Right ventricle myocardium superior (tissue), 1 donor: Measurements from ENCODE around the gene DVL2. TPM values are rescaled to one million over a fixed set of nuclear protein-coding genes. Genes with fewer than 3 reads are reported as not detected.

Experiments used
- ATAC-seq: fragments of 200-7000 bp; cut with Tn5 transposase; one replicate; pipeline ENCODE4 v1.9.1; 2020; ENCODE audit warnings: mild to moderate bottlenecking; ENCODE audit not compliant: poor library complexity
- DNase-seq: peaks from one replicate; pipeline ENCODE4 v3.0.0-alpha.2; 2020
- intact Hi-C: fragments of 100-400 bp; cut with DNase I; formaldehyde crosslinking; loops from one replicate; pipeline ENCODE4 v1.11.2; 2022
- total RNA-seq: library from RNA; stranded (reverse); fragmentation: NEBNext Ultra II Directional; extraction: Animal tissue kit (Norgen Biotek cat#: 25700); gene quantifications from one replicate; pipeline ENCODE4 v1.2.1, GENCODE V29; 2021
- donor health status: DM: no; HTN: yes; CAD: no; lungs with severe emphysema.

Gene DVL2
- total RNA-seq, 1 donor from 2014 or later = 20.4 TPM

DNA sequence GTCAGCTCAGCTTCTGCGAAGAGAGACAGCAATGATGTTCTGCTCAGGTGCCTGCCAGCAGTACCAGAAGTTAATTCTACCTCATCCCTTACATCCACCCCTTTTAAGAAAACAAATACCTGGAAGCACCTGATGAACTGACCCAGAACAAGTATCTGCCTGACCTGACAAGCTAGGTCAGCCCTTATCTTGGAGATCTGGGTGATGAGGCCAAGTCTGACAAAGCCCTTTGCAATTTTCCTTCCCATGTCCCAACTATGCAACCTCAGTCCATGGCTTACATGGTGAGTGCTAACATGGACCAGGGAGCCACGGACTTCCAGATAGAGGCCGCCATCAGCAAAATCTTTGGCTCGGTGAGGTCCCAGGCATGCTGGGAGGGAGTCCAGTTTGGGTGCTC is 10.9 kb downstream of the DVL2 start:
- intact Hi-C loops = no loop called here
- no peak for ATAC-seq
- no peak for DNase-seq

DNA sequence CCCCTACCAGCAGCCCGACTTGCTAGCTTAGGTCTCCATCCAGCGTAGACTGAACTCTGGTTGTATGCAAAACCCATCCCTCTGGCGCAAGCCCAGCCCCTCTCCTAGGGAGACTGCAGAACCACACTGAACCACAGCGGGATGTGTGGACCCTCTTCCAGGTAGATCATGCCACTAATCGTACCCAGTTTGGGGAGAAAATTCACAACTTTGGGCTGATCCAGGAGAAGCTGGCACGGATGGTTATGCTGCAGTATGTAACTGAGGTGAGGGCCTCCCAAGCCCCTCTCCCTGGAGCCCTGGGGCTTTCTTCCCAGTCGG is 11.4 kb downstream of the DVL2 start:
- ATAC-seq (no peak), DNase-seq (peak; percentile 30)
- intact Hi-C loops = no loop called here

DNA sequence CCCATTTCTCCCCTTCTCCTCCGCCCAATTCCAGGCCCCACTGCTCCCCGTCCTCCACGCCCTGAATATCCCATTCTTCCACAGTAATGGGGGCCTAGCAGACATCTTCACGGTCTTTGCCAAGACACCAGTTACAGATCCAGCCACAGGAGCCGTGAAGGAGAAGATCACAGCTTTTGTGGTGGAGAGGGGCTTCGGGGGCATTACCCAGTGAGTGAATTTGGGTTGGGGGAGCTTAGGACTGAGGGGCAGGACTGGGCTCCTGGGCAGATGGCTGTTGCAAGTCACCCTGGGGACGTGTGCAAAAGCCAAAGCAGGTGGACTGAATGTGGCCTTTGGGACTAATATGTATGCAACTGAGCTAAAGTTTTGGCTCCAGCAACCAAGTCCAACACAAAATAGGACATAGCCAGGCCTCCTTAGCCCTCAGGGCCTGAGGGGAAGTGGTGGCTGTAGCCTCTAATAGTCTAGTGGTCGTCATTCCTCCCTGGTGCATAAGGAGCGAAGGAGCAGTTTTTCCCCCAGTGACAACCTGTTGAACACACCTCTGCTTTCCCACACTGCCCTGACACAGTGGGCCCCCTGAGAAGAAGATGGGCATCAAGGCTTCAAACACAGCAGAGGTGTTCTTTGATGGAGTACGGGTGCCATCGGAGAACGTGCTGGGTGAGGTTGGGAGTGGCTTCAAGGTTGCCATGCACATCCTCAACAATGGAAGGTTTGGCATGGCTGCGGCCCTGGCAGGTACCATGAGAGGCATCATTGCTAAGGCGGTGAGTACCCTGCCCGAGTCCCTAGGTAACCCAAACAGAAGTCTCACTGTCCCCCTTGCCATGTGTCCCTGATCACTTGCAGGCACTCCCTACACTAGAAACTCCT is 12.0 kb downstream of the DVL2 start:
- DNase-seq = peak; percentile 38

DNA sequence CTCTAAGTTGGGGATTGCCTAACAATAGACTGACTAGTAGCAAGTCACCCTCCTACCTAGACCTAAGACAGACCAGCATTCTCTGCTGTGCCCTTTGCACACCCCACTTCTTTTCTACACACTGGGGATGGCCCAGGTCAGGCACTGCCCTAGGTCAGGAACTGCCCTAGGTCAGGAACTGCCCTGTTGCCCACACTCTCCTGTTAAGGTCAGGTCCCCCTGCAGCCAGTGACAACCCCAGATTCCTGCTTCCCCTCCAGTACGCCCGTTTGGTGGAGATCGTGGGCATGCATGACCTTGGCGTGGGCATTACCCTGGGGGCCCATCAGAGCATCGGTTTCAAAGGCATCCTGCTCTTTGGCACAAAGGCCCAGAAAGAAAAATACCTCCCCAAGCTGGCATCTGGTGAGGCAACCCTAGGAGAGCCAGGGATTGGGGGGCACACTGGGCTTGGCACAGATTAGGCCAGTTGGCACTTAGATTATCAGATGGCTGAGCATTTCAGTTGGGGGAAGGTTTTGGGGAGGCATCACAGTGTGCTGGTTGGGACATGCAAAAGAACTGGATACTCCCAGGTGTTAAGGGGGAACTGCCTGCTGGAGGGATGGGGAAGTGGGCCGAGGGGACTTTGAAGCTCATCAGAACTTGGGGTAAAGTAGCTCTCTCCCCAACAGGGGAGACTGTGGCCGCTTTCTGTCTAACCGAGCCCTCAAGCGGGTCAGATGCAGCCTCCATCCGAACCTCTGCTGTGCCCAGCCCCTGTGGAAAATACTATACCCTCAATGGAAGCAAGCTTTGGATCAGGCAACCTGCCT is 12.8 kb downstream of the DVL2 start:
- DNase-seq (peak; percentile 29), ATAC-seq (no peak)
- intact Hi-C loops = no loop called here

More for the DNA sequence above, 12.0 kb downstream of the DVL2 start:
- intact Hi-C loops = no loop called here
- no peak for ATAC-seq

DNA sequence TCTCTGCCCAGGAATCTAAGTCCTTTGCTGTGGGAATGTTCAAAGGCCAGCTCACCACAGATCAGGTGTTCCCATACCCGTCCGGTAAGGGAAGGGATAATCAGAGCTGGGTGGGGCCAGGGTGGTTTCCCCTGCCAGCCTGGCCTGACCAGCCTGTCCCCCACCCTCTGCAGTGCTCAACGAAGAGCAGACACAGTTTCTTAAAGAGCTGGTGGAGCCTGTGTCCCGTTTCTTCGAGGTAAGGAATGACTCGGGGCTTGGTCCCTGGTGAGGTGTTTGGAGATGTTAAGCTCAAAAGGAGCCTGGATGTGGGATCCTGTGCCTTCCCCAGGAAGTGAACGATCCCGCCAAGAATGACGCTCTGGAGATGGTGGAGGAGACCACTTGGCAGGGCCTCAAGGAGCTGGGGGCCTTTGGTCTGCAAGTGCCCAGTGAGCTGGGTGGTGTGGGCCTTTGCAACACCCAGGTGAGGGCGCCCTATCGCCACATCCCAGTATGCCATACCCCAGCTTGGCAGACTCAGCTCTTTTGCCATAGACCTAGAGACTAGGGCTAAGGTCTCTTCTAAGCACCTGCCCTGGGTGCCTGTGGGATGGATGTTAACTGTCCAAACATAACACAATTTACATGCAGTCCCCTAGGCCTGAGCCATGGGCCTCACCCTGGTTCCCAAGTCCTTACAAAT is 13.6 kb downstream of the DVL2 start:
- ATAC-seq (peak; percentile 5), DNase-seq (peak; percentile 60)
- intact Hi-C loops = no loop called here

DNA sequence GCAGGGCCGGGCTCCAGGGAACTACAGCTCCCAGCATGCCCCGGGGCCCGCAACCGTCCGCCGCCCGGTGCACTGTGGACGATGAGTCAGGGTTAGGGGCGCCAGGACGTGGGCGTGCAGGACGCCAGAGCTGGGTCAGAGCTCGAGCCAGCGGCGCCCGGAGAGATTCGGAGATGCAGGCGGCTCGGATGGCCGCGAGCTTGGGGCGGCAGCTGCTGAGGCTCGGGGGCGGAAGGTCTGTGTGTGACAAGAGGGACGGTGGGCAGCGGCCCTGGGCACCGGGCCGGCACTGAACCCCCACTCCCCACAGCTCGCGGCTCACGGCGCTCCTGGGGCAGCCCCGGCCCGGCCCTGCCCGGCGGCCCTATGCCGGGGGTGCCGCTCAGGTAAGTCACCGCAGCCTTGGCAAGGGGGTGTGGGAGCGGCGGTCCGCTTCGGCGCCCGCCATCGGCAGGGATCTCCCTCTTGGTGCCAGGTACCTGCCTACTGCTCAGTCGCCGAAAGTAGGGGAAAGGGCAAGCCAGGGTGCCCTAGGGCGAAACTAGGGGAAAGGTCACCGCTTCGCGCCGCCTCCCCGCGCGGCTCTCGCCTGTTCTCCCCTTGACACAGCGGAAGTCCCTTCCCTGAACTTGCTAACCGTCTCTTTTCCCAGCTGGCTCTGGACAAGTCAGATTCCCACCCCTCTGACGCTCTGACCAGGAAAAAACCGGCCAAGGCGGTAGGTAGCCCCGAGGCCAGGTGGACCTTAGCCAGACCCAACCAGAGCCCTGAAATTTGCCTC is 14.3 kb downstream of the DVL2 start, which contains the start of the genes ACADVL and DLG4:
ACADVL (plus strand) TSS at position 127 of the 781 bp plus-strand sequence; CDS start at position 174, 47 bp downstream.
DLG4 (minus strand) TSS at position 25 of the 781 bp plus-strand sequence.
- DNase-seq = peak; percentile 97
- peak; percentile 85 for ATAC-seq
- intact Hi-C loops = no loop called here

DNA sequence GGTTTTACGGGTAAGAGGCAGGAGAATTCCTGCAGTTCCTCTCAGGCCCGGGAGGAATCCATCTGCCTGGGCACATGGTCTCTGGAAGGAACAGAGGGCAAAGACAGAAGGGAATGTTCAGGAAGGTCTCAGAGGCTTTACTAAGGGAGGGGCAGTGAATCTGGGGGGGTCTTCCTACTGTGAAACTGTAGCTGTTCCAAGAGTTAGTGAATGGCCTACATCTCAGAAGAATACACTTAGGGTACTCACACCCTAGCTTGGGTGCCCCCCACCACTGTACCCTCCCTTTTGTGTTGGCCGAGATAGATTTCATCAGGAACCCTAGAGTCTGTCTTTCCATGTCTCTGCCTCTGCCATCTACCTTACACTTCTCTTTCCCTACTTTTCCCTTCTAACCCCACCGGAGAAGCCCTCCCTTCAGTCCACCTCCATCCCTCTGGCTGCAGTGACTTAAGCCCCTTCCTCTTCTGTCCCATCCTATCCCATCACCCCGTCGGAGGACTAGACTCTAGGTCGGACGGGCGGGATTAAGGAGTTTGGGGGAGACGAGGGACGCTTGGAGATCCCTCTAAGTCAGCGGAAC is 15.0 kb downstream of the DVL2 start:
- DNase-seq (peak; percentile 5), ATAC-seq (no peak)
- intact Hi-C loops = no loop called here

DNA sequence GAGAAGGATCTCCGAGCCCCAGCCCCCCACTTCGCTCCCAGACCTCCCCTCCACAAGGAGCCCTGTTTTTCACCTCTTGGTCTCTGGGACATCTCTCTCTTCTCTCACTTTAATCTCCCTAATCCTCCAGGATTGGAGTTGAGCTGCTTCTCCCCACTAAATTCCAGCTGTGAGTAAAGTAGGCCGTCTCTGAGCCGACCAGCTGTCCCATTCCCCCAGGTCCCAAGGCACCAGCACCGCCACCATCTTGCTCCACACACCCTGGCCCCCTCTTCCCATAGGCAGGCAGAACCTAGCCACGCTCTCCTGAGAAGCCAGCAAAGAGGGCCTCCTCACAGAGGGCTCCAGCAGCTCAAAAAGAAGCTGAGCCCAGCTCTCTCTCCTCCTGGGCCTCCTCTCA is 15.6 kb downstream of the DVL2 start:
- ATAC-seq (no peak), DNase-seq (peak; percentile 26)
- intact Hi-C loops = no loop called here

DNA sequence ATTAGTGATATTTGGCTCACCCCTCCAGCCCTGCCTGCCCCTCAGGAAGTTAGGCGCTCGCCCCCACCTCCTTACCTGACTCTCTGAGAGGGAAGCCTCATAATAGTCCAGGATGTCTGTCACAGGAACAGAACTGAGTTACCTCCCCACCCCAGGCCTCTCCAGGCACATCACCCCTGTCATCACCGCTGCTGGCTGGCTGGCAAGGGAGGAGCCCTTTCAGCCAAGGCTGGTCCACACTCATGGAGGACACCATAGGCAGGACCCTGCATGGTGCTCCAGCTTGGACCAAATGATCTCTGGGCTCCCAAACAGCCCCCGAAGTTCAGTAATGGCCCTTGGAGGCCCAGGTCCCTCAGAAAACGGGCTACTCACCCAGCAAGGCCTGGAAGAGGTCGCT is 16.2 kb downstream of the DVL2 start:
- DNase-seq (peak; percentile 51), ATAC-seq (no peak)
- intact Hi-C loops = no loop called here

DNA sequence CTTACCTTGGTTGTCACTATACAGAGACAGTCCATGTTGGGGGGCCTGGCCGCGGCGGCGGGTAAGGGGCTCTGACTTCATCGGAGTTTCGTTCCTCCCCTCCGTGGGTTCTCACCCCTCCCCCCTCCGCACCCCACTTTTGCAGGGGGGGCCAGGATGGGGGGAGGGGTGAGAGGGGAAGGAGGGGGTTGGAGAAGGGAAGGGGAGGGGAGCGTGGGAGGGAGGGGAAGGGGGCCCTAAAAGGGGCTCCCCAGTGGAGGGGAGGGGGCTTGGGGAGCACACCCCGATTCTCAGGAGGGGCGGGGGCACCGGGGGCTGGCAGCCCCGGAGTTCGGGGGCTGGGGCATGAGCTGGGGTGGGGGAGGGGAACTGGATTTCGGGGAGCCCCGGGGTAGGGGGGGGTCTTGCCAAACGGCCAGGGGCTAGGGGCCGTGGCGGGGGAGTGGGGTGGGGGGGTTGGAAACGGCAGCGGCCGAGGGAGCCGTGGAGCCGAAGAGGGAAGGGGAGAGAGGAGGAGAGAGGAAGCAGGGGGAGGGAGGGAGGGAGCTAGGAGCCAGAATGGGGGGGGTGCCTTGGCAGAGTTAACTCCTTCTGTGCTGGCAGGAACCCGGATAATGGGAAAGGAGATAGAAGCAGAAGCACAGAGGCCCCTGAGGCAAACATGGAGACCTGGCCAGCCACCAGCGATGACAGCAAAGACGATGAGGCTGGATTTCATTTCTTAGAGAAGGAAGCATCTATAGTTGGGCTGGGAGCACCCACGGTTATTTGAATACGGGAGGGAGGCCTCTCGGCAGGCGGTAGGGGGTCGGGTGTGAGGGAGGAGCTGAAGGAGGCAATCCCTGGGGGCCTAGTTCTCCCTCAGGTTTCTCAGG is 17.0 kb downstream of the DVL2 start:
- ATAC-seq (no peak), DNase-seq (peak; percentile 64)
- intact Hi-C loops = no loop called here

DNA sequence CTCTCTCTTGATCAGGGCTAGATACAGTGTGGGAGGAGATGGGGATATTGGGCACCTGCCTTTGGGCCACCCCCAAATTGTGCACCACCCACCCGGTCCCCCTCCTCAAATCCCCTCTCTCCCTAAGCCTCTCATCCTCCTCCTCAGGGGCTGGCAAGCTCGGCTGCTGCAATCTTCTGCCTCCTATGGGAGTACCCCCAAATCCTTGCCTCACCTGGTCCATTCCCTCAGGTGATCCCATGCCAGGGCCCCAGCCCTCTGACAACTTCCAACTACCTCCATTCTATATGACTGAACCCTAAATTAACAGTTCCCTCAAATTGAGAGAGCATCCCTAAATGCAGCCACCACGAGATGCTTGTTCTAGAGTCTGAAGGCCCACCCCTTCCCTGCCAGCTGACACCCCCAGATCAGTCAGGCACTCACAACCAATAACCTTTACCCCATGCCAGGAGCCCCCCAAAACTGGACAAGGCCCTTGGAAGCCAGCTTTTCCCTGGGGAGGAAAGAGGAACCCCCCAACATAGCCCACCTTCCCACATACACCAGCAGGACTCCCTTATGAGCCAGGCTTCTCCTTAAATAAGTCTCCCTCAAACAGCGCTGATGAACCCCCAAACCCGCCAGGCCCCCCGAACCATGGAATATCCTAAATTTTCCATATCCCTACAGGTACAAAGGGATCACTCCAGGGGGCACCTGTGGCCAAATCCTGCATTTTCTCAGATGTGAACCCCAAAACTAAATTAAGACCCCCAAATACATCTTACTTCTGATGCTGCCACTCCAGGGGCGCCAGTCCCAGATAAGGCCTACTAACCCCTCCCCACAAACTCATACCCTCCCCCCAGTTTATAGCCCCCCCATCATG is 17.8 kb downstream of the DVL2 start:
- intact Hi-C loops = no loop called here
- no peak for DNase-seq
- no peak for ATAC-seq

DNA sequence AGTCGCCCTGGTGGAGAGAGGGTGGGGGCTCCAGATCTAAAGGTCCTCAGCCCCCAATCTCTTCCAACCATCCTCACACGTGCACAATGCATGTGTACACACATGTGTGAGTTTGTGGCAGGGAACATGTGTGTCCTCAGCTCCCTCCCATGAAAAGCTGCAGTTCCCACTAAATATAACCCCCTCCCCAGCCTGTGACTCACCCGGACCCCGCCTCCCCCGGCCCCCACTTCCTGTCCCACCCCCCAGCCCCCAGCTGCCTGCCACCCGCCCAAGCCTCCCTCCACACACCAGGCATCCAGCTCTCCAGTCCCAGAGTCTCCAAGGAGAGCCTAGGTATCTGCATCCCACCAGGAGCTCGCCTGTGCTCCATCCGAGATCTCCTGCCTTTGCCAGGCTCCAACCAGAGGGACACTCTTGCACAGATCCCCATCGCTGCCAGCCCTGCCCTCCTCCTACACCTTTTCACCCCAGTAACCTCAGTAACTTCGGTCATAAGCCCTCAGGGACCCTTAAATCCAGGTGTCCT is 18.6 kb downstream of the DVL2 start:
- intact Hi-C loops = no loop called here
- DNase-seq (no peak), ATAC-seq (no peak)

DNA sequence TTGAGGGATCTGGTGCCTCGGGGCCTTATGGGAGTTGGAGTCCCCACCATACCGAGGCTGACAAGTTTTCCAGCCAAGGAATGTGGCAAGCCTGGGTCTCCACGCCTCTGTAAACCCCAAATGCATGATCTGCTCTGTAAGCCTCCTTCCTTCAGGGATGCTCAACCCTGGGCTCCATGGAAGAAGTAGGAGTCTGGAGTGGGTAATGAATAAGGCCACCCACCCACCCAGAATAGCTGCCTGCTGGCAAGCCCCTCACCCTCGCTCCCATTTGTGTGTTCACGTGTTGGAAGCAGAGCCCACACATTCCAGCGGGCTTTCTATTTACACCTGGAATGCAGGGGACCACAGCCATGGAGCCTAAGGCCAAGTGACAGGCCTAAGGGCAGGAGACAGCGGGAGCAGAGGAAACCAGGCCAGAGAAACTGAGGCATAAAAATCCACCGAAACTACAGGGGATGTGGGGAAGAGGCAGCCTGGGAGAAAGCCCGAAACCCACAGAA is 19.1 kb downstream of the DVL2 start:
- no peak for ATAC-seq
- intact Hi-C loops = no loop called here
- no peak for DNase-seq

DNA sequence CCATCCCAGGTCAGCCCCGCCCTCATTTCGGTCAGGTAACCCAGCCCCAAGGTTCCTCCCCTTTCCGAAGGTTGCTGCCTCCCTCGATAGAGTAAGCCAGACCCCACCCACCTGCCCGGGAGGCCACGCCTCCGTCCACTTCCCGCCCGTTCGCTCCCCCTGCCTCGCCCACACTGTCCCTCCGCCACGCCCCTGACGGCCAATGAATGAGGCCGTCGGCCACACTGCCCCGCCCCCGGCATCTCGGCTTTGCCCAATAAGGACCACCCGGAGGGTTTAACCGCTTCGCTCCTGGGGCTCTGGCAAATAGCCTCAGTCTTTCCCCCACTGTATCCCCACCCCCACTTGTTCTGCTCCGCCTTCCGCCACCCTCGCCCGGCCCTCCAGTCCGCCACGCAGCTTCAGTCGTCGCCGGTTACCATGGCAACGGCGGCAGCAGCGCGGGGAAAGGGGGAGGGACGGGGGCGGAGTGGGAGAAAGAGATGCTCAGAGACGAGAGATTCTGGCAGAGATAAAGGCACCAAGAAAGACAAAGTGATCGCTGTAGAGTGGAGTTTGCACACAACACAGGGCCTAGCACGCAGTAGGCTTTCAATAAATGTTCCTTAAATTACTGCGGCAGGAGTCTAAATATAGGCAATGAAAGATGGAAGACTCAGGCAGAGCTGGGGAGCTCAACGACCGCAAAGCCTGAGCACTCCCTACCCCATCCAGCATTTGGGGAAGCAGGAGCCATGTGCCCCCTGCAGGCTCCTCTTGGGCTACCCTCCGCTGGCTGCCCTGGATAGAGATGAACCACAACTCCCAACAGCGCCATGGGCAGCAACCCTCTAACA is 19.8 kb downstream of the DVL2 start:
- intact Hi-C loops = no loop called here
- DNase-seq (peak; percentile 99), ATAC-seq (peak; percentile 89)

DNA sequence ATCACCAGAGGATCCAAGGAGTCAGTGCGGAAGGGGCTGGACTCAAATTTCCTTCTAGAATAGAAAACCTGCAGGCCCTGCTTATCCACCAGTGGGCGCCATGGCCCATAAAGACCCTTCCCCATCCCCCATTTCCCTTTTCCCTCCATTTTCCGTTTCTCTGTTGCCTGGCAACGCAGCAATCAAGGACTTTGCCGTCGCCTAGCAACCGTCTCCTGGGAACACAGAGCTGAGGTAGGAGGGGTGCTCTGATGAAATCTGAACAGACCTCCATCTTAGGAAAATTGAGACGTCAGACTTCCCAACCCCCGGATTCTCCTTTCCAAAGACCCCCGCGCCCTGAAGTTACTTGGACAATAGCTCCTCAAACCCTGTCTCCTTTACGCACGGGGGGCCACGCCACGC is 20.4 kb downstream of the DVL2 start:
- ATAC-seq (no peak), DNase-seq (no peak)
- intact Hi-C loops = no loop called here
